ENCODE data around the gene MAD1L1. TPM values are rescaled to one million over a fixed set of nuclear protein-coding genes. Genes with fewer than 3 reads are reported as not detected.

MAD1L1 gene
- total RNA-seq, 1 donor from 2014 or later, result 16.2 TPM

- intact Hi-C loops (cut with micrococcal nuclease), result no loop called here
- TF ChIP-seq CTCF (IDR thresholded peaks at IDR 0.05; ENCODE audit: borderline replicate concordance), result no peak
- DNase-seq, result no peak
- no peaks in the 10 kb centered on the region for H3K9me3 ChIP-seq (replicated peaks)
- H3K4me3 ChIP-seq, result no peak overlapping the region
- H3K27me3 ChIP-seq (ENCODE audit: low read depth), result no peaks in the 10 kb centered on the region
- no peaks in the 10 kb centered on the region for H3K36me3 ChIP-seq
- no peaks in the 10 kb centered on the region for H3K4me1 ChIP-seq
- no peak overlapping the region for H3K27ac ChIP-seq (replicated peaks)
These were observed 383.2 kb downstream of the MAD1L1 start for GRCh38 chr7:1849351-1850041.

- Histone ChIP-seq H3K27ac (replicated peaks) (no peak overlapping the region), H3K4me3 (no peak overlapping the region), H3K4me1 (no peaks in the 10 kb centered on the region), H3K36me3 (no peaks in the 10 kb centered on the region), H3K9me3 (replicated peaks) (no peaks in the 10 kb centered on the region), H3K27me3 (ENCODE audit: low read depth) (no peaks in the 10 kb centered on the region)
- DNase-seq, result peak; percentile 8
- intact Hi-C loops (cut with micrococcal nuclease), result no loop called here
- TF ChIP-seq CTCF (IDR thresholded peaks at IDR 0.05; ENCODE audit: borderline replicate concordance), result no peak
These were observed 383.8 kb downstream of the MAD1L1 start for GRCh38 chr7:1848911-1849311.

GRCh38 chr7:1848013-1848640 lies 384.6 kb downstream of the MAD1L1 start:
- no peaks in the 10 kb centered on the region for H3K4me1 ChIP-seq
- intact Hi-C loops (cut with micrococcal nuclease), result no loop called here
- TF ChIP-seq CTCF (IDR thresholded peaks at IDR 0.05; ENCODE audit: borderline replicate concordance), result no peak
- peak; percentile 13 for DNase-seq
- H3K27ac ChIP-seq (replicated peaks), result no peak overlapping the region
- H3K36me3 ChIP-seq, result no peaks in the 10 kb centered on the region
- H3K9me3 ChIP-seq (replicated peaks), result no peaks in the 10 kb centered on the region
- H3K27me3 ChIP-seq (ENCODE audit: low read depth), result no peaks in the 10 kb centered on the region
- H3K4me3 ChIP-seq, result no peak overlapping the region

GRCh38 chr7:1847260-1848001 lies 385.3 kb downstream of the MAD1L1 start:
- no peaks in the 10 kb centered on the region for H3K9me3 ChIP-seq (replicated peaks)
- H3K27ac ChIP-seq (replicated peaks), result no peak overlapping the region
- no peak overlapping the region for H3K4me3 ChIP-seq
- H3K27me3 ChIP-seq (ENCODE audit: low read depth), result no peaks in the 10 kb centered on the region
- intact Hi-C loops (cut with micrococcal nuclease), result no loop called here
- H3K36me3 ChIP-seq, result no peaks in the 10 kb centered on the region
- H3K4me1 ChIP-seq, result no peaks in the 10 kb centered on the region
- no peak for DNase-seq
- TF ChIP-seq CTCF (IDR thresholded peaks at IDR 0.05; ENCODE audit: borderline replicate concordance), result no peak

GRCh38 chr7:1846331-1847065 lies 386.2 kb downstream of the MAD1L1 start:
- Histone ChIP-seq H3K36me3 (no peaks in the 10 kb centered on the region), H3K27ac (replicated peaks) (no peak overlapping the region), H3K9me3 (replicated peaks) (no peaks in the 10 kb centered on the region), H3K4me1 (no peaks in the 10 kb centered on the region), H3K4me3 (no peak overlapping the region), H3K27me3 (ENCODE audit: low read depth) (no peaks in the 10 kb centered on the region)
- intact Hi-C loops (cut with micrococcal nuclease), result no loop called here
- TF ChIP-seq CTCF (IDR thresholded peaks at IDR 0.05; ENCODE audit: borderline replicate concordance), result no peak
- peak; percentile 8 for DNase-seq

All from left ventricle myocardium inferior (tissue), 1 donor.